Measurements from ENCODE around the gene CD44. TPM values are rescaled to one million over a fixed set of nuclear protein-coding genes. Genes with fewer than 3 reads are reported as not detected.

Gene CD44
- total RNA-seq, 1 experiment from 2014 or later = 316 TPM

GRCh38 chr11:35177370-35177769, 38.4 kb downstream of the CD44 start:
- peak; percentile 67 for DNase-seq (ENCODE audit: low read depth)

GRCh38 chr11:35178067-35178805, 39.3 kb downstream of the CD44 start:
- DNase-seq (ENCODE audit: low read depth) = no peak

- DNase-seq (ENCODE audit: low read depth) = no peak
Measured at GRCh38 chr11:35178873-35179272, 39.9 kb downstream of the CD44 start.

- DNase-seq (ENCODE audit: low read depth) = no peak
Measured at GRCh38 chr11:35179466-35180135, 40.6 kb downstream of the CD44 start.

- DNase-seq (ENCODE audit: low read depth) = no peak
Measured at GRCh38 chr11:35180317-35181233, 41.6 kb downstream of the CD44 start.

DNA sequence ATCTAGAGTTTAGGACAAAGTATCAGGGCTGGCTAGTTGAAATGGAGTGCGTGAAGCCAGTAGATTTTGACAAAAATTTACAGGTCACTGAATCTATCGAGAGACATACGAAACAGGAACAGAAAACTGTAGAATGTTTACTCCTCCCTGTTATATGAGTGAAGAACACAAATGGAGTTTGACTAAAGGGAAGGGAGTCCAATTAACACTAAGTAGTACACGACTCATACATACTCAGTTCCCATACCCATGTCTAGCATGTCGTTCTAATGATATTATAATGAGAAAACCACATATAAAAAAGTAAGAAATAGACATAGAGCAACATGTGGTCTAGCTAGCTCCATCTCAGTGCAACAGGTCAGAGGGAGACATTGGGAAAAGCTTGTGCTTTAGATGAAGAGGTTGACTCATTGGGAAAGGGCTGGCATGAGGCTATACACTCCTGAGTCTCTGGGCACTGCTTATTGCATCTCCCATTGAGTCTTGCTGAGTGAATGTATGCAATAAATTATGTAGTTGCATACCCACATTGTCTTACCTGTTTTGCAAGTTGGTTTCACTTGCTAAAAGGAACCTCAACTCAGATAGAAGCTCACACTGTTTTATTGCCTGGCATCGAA, 43.5 kb downstream of the CD44 start:
- no peak for DNase-seq (ENCODE audit: low read depth)

- no peak for DNase-seq (ENCODE audit: low read depth)
Measured at GRCh38 chr11:35183326-35183925, 44.5 kb downstream of the CD44 start.

DNA sequence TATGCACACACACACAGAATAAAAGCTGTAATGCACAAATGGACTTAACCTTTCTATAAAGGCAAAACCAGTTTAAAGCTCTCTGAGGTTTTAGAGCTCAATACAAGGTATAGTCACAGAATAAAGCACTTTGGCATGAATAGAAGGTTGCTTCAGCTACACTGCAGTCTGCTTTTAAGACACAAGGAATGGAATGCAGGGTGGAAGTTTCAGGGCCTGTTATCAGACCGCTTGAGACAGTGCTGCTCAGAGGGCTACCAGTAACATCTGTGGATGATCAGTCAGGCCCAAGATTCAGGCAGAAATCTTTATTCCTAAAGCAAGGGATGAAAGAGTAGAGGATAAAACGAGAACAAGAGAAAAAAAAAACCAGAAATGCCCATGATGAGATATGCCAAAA, 46.7 kb downstream of the CD44 start:
- no peak for DNase-seq (ENCODE audit: low read depth)

DNA sequence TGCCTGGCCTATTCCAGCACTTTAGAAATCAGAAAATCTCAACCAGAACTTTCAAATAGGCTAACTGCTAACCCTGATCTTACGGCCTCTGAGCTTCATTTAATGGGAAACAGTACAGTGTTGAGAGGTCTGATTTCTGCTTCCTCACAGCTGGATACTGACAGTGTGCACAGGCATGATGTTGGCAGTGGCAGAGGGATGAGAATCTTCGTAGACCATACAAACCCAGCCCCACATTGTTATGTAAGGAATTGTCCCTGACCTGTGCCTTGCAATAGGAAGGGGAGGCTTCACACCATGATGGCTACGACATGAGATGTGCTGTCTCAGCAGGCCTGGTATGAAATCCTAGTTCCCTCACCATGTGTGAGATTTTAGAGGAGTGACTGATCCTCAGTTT, 49.0 kb downstream of the CD44 start:
- DNase-seq (ENCODE audit: low read depth) = no peak

DNA sequence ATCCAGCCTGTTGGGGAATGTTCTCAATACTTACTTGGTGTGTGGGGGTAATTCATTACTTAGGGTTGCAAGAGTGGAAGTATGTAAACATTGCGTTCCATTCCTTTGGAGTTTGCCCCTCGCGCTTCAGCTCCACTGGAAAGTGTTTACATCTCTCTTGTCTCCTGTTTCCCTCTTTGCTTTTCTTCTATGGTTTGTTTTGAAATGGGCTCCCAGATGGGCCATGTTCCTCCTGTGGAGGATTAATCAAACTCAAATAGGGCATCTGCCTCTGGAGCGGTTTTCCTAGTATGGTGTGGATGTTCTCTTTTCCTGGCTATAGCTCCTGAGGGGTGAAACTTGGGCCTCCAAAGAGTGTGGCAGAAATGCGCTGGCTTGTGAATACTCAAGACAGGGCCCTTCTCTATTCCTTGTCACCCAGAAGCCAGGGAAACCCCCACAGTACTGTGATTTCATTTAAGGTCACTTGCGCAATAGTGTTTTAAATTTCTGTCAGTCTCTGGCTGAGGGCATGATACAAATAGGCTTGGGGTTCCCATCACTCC, 51.9 kb downstream of the CD44 start:
- no peak for DNase-seq (ENCODE audit: low read depth)

DNA sequence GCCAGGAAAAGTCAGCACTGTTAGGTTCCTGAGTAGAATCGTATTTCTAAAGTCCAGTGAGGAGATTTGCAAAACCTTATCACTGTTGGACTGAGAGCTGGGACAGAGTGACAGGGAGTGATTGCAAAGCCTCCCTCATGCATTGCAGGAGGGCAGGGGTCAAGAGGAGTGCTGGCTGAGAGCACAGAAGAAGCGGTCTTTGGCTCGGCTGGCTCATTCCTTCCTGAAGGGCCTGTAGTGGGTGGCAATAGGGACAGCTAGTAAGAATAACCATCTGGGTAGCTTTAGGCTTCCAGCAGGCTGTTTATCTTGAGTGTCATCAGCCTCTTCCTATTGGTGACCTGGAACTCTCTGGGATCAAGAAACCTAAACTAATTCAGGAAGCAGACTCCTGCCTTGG, 53.4 kb downstream of the CD44 start:
- DNase-seq (ENCODE audit: low read depth) = peak; percentile 64

DNA sequence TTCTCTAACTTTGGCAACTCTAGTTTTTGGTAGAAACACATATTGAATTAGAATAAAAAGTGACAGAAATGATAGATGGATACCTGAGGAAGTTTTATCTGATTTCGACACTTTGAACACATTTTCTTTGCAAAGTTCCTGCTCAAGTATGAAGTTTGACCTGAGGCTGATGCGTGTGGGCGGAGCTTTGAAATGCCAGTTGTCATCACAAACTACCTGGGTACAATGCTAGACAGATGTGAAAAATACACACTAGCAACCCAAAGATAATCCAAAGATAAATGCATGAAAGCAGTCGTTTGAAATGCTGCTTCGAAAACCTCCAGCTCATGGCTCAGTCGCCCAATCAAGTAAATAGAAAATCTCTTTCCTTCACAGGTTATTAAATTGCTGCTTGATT, 54.8 kb downstream of the CD44 start:
- DNase-seq (ENCODE audit: low read depth) = no peak

GRCh38 chr11:35197292-35197691, 58.3 kb downstream of the CD44 start:
- no peak for DNase-seq (ENCODE audit: low read depth)

GRCh38 chr11:35200811-35201341, 61.9 kb downstream of the CD44 start:
- no peak for DNase-seq (ENCODE audit: low read depth)

DNA sequence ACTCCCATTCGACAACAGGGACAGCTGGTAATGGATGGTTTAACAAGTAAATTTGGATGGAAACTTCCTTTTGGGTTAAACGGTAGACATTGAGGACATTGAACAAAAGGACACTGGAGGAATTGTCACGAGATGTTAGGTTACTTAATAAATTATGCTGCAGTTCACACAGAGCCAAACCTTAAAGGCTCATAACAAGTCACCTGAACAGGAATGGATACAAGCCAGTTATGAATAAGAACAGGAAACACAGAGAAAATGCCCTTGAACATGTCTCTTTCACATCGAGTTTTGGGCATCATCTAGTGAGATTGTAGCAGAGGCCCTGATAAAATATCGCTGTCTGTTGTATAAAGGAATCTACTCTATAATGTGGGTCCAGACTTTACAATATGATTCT, 65.6 kb downstream of the CD44 start:
- no peak for DNase-seq (ENCODE audit: low read depth)

DNA sequence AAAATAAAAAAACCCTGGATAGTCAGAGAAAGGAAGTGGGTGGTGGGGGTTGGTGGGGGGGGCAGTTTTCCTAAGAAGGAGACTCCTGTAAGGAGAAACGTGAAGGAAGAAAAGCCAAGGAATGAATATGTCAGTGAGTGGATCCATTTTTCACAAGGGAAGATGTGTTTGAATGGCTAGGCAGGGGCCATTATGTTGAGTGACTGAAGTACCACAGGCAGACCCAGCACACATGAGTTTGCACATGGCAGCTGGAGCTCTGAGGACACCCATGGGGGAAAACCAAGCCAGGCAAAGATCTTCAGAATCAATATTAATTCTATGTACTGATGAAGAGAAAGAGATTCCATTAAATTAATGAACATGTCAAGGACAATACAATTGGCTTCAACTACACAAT, 67.6 kb downstream of the CD44 start:
- DNase-seq (ENCODE audit: low read depth) = no peak

GRCh38 chr11:35207471-35208403, 68.8 kb downstream of the CD44 start:
- no peak for DNase-seq (ENCODE audit: low read depth)

GRCh38 chr11:35208795-35209194, 69.8 kb downstream of the CD44 start:
- DNase-seq (ENCODE audit: low read depth) = no peak

DNA sequence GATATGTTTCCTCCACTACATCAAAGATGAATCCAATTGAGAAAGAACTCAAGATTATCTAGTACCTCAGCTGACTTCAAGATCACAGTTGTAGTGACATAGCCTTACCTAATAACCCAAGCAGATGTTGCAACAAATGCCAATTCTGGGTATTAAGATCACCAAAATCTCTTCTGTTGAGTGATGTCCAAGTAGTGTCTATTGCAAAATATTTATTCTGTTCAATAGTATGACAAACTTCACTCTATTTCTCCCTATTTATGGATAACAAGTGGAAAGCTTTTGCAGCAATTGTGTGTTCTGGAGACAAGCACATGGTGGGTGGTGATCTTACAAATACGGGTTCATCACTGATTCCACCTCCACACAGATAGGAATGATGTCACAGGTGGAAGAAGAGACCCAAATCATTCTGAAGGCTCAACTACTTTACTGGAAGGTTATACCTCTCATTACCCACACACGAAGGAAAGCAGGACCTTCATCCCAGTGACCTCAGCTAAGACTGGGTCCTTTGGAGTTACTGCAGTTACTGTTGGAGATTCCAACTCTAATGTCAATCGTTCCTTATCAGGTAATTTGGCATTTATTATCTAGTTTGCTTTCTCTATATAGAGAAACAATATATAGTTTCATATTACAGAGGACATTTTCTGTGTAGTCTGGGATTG, 72.0 kb downstream of the CD44 start:
- DNase-seq (ENCODE audit: low read depth) = no peak
